HCT116 (cell line): ENCODE data around the gene PAK1.

ENCODE experiments used
- EZH2 ChIP-seq: fragments of 200-600 bp; sonication (generic); IDR thresholded peaks from 2 replicates; pipeline ENCODE4 v1.6.1; 2017; ENCODE audit warnings: antibody characterized with exemption, mixed run types
- EZH2phosphoT487 ChIP-seq: fragments of 200-600 bp; IDR thresholded peaks from 2 replicates; pipeline ENCODE4 v1.6.1; 2018; ENCODE audit warnings: antibody characterized with exemption, borderline replicate concordance
- JUND ChIP-seq: IDR thresholded peaks from 2 replicates; pipeline ENCODE4 v1.6.1; 2012
- POLR2A ChIP-seq: IDR thresholded peaks from 2 replicates; pipeline ENCODE4 v1.7.0; 2011; ENCODE audit warnings: borderline replicate concordance; ENCODE audit not compliant: insufficient read depth, insufficient read length; ENCODE audit errors: extremely low read depth
- RAD21 ChIP-seq: IDR thresholded peaks from 2 replicates; pipeline ENCODE4 v1.6.1; 2012; ENCODE audit warnings: low read depth, mild to moderate bottlenecking
- YY1 ChIP-seq: IDR thresholded peaks from 2 replicates; pipeline ENCODE4 v1.6.1; 2011; ENCODE audit warnings: low read length, low read depth, moderate library complexity, mild to moderate bottlenecking; ENCODE audit not compliant: insufficient replicate concordance; ENCODE audit errors: extremely low read depth
- TF ChIP-seq, protein P1 (sequence below): IDR thresholded peaks from 2 replicates; pipeline ENCODE4 v1.6.1; 2012; ENCODE audit warnings: low read depth
- TF ChIP-seq, protein P2 (sequence below), 3 experiments: fragments of 200-600 bp in 1 of 3; sonication (generic) in 1 of 3; IDR thresholded peaks in 2 of 3; conservative IDR thresholded peaks in 1 of 3; 2 replicates each; pipeline ENCODE4 v1.5.1; 2012 to 2017; ENCODE audit warnings: low read depth in 2 of 3, low read length in 2 of 3, antibody characterized with exemption in 1 of 3, borderline replicate concordance in 1 of 3, control low read depth in 1 of 3, mild to moderate bottlenecking in 1 of 3, mixed read lengths in 1 of 3, mixed run types in 1 of 3, moderate library complexity in 1 of 3; ENCODE audit not compliant: insufficient read depth in 1 of 3
- TF ChIP-seq, protein P3 (sequence below): IDR thresholded peaks from 2 replicates; pipeline ENCODE4 v1.6.1; 2011; ENCODE audit warnings: mild to moderate bottlenecking, low read length, moderate library complexity; ENCODE audit not compliant: insufficient replicate concordance; ENCODE audit errors: extremely low read depth

DNA sequence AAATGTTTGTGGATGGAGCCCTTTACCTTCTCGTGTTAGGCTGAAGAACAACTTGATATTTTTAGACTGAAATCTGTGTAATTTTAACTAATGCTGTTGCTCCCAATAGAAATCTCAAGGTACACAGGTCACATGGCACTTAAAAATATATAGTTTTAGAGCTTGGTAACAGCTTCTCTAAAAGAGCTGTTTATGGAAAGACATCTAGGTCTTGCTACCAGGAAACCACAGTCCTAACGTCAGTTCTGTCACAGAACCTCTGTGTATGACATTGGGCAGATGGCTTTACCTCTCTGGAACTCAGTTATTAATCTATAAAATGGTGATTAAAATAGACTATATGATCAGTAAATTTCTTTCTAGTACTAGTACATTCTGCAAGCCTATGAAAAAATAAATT is 35.4 kb downstream of the PAK1 start:
- TF ChIP-seq, protein P1, sequence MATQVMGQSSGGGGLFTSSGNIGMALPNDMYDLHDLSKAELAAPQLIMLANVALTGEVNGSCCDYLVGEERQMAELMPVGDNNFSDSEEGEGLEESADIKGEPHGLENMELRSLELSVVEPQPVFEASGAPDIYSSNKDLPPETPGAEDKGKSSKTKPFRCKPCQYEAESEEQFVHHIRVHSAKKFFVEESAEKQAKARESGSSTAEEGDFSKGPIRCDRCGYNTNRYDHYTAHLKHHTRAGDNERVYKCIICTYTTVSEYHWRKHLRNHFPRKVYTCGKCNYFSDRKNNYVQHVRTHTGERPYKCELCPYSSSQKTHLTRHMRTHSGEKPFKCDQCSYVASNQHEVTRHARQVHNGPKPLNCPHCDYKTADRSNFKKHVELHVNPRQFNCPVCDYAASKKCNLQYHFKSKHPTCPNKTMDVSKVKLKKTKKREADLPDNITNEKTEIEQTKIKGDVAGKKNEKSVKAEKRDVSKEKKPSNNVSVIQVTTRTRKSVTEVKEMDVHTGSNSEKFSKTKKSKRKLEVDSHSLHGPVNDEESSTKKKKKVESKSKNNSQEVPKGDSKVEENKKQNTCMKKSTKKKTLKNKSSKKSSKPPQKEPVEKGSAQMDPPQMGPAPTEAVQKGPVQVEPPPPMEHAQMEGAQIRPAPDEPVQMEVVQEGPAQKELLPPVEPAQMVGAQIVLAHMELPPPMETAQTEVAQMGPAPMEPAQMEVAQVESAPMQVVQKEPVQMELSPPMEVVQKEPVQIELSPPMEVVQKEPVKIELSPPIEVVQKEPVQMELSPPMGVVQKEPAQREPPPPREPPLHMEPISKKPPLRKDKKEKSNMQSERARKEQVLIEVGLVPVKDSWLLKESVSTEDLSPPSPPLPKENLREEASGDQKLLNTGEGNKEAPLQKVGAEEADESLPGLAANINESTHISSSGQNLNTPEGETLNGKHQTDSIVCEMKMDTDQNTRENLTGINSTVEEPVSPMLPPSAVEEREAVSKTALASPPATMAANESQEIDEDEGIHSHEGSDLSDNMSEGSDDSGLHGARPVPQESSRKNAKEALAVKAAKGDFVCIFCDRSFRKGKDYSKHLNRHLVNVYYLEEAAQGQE, result no peak
- TF ChIP-seq, protein P2, sequence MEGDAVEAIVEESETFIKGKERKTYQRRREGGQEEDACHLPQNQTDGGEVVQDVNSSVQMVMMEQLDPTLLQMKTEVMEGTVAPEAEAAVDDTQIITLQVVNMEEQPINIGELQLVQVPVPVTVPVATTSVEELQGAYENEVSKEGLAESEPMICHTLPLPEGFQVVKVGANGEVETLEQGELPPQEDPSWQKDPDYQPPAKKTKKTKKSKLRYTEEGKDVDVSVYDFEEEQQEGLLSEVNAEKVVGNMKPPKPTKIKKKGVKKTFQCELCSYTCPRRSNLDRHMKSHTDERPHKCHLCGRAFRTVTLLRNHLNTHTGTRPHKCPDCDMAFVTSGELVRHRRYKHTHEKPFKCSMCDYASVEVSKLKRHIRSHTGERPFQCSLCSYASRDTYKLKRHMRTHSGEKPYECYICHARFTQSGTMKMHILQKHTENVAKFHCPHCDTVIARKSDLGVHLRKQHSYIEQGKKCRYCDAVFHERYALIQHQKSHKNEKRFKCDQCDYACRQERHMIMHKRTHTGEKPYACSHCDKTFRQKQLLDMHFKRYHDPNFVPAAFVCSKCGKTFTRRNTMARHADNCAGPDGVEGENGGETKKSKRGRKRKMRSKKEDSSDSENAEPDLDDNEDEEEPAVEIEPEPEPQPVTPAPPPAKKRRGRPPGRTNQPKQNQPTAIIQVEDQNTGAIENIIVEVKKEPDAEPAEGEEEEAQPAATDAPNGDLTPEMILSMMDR (IDR thresholded peaks at IDR 0.05 in 2 of 3, conservative IDR thresholded peaks at IDR 0.05 in 1 of 3; ENCODE audit: borderline replicate concordance in 1 of 3, insufficient read depth in 1 of 3, low read depth in 2 of 3, low read length in 2 of 3), result no peak
- TF ChIP-seq POLR2A (no peak), EZH2phosphoT487 (no peak), RAD21 (no peak), JUND (no peak), YY1 (no peak), EZH2 (no peak)
- TF ChIP-seq, protein P3, sequence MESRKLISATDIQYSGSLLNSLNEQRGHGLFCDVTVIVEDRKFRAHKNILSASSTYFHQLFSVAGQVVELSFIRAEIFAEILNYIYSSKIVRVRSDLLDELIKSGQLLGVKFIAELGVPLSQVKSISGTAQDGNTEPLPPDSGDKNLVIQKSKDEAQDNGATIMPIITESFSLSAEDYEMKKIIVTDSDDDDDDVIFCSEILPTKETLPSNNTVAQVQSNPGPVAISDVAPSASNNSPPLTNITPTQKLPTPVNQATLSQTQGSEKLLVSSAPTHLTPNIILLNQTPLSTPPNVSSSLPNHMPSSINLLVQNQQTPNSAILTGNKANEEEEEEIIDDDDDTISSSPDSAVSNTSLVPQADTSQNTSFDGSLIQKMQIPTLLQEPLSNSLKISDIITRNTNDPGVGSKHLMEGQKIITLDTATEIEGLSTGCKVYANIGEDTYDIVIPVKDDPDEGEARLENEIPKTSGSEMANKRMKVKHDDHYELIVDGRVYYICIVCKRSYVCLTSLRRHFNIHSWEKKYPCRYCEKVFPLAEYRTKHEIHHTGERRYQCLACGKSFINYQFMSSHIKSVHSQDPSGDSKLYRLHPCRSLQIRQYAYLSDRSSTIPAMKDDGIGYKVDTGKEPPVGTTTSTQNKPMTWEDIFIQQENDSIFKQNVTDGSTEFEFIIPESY, result no peak
